DOHH2 (cell line): ENCODE results near the gene BCO2.

Source experiments
- EZH2phosphoT487 ChIP-seq: fragments of 200-600 bp; sonication (generic); IDR thresholded peaks from 2 replicates; pipeline ENCODE4 v1.6.1; 2017; ENCODE audit warnings: borderline replicate concordance, mild to moderate bottlenecking, antibody characterized with exemption, low read length, moderate library complexity, mixed read lengths
- TF ChIP-seq, protein P1 (sequence below): fragments of 200-600 bp; sonication (generic); IDR thresholded peaks from one replicate; pipeline ENCODE4 v1.5.1; 2014; ENCODE audit warnings: antibody characterized with exemption, mild to moderate bottlenecking, low read depth, low read length; ENCODE audit not compliant: poor library complexity, severe bottlenecking

DNA sequence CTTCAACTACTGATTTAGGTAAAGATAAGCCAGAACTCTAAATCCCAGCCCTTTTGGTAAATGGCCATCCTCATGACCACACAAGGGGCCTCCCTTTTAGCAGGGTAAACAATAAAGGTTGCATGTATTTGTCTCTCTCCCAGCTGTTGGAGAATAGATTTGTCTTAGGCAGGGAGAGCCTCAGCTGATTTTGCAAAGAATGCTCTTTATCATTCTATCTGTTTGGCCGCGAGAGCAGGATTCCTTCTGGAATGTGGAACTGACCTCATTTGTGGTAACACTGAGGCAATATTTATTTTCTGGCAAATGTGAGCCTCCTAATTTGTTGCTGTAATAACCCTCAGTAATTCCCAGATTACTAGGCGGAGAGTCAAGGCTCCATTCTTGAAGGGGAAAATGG, 66.2 kb downstream of the BCO2 start:
- TF ChIP-seq, protein P1, sequence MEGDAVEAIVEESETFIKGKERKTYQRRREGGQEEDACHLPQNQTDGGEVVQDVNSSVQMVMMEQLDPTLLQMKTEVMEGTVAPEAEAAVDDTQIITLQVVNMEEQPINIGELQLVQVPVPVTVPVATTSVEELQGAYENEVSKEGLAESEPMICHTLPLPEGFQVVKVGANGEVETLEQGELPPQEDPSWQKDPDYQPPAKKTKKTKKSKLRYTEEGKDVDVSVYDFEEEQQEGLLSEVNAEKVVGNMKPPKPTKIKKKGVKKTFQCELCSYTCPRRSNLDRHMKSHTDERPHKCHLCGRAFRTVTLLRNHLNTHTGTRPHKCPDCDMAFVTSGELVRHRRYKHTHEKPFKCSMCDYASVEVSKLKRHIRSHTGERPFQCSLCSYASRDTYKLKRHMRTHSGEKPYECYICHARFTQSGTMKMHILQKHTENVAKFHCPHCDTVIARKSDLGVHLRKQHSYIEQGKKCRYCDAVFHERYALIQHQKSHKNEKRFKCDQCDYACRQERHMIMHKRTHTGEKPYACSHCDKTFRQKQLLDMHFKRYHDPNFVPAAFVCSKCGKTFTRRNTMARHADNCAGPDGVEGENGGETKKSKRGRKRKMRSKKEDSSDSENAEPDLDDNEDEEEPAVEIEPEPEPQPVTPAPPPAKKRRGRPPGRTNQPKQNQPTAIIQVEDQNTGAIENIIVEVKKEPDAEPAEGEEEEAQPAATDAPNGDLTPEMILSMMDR = no peak
- no peak for TF ChIP-seq EZH2phosphoT487
